Measurements from ENCODE around the gene DNAJC5.
"Not testable (repeated sequence)": the region's sequence is repeated elsewhere in the genome, so short reads cannot be mapped to it uniquely, and the experiment has no call there.

The DNAJC5 gene

DNA sequence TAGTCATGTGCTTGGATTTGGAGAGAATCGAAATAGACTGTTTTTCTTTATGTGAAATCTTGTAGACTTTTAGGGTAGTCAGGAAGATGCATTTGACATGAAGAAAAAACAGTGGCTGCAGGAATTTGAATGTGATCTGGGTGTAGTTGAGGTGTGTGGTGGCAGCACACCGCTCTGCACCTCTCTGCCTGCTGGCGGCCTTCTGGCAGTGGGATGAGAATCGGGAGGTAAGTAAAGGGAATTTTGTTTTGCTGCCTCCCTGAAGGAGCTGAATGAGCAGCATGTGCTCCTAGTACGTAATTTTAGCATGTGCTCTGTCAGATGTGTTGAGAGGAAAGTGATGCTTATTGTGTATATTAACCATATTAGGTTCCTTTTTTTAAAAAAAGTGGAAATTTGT is 26.7 kb upstream of the DNAJC5 start:
- Histone ChIP-seq H2AFZ (ENCODE audit: low read length) (no peak overlapping the region), H3K27me3 (ENCODE audit: insufficient read depth, low read length) (no peaks in the 10 kb centered on the region), H3F3A (ENCODE audit: insufficient read depth, low read length) (no peaks in the 10 kb centered on the region), H3K4me2 (ENCODE audit: low read length) (no peak overlapping the region), H3K9me3 (ENCODE audit: low read length) (no peaks in the 10 kb centered on the region), H3K4me3 (ENCODE audit: low read depth, low read length, poor library complexity, severe bottlenecking) (no peak overlapping the region), H3K9me2 (ENCODE audit: low read depth, low read length) (no peaks in the 10 kb centered on the region), H3K79me2 (ENCODE audit: insufficient read depth, low read length) (peaks cover 10% of the 10 kb centered on the region), H3K9ac (ENCODE audit: low read length) (no peak overlapping the region), H3K36me3 (ENCODE audit: insufficient read depth, low read length) (peaks cover 36% of the 10 kb centered on the region), H3K4me1 (ENCODE audit: insufficient read depth, low read length, severe bottlenecking) (peaks cover 21% of the 10 kb centered on the region), H4K20me1 (ENCODE audit: insufficient read depth, low read length) (no peaks in the 10 kb centered on the region), H3K27ac (ENCODE audit: low read depth, low read length, poor library complexity, severe bottlenecking) (no peak overlapping the region)
- TF ChIP-seq, protein P1, sequence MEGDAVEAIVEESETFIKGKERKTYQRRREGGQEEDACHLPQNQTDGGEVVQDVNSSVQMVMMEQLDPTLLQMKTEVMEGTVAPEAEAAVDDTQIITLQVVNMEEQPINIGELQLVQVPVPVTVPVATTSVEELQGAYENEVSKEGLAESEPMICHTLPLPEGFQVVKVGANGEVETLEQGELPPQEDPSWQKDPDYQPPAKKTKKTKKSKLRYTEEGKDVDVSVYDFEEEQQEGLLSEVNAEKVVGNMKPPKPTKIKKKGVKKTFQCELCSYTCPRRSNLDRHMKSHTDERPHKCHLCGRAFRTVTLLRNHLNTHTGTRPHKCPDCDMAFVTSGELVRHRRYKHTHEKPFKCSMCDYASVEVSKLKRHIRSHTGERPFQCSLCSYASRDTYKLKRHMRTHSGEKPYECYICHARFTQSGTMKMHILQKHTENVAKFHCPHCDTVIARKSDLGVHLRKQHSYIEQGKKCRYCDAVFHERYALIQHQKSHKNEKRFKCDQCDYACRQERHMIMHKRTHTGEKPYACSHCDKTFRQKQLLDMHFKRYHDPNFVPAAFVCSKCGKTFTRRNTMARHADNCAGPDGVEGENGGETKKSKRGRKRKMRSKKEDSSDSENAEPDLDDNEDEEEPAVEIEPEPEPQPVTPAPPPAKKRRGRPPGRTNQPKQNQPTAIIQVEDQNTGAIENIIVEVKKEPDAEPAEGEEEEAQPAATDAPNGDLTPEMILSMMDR (IDR thresholded peaks at IDR 0.05; ENCODE audit: low read length): no peak
- TF ChIP-seq EZH2 (IDR thresholded peaks at IDR 0.05; ENCODE audit: borderline replicate concordance, low read length): no peak

DNA sequence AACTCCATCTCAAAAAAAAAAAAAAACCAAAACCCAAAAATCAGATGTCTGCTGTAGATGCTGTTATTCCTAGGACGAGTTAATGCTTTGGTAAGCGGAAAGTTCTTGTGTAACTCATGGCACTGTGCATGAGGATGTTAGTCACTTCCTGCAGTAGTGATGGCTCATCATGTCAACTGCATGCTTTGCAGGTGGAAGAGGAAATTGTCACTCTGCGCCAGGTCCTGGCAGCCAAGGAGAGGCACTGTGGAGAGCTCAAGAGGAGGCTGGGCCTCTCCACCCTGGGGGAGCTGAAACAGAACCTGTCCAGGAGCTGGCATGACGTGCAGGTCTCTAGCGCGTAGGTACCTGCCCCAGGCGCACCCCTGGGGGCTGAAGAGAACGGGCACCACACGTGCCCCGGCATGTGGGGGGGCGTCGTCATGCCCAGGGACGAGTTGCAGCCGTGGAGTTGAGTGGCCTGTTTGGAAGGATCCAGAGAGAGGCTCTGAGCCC is 21.4 kb upstream of the DNAJC5 start:
- Histone ChIP-seq H4K20me1 (ENCODE audit: insufficient read depth, low read length) (no peaks in the 10 kb centered on the region), H3K4me3 (ENCODE audit: low read depth, low read length, poor library complexity, severe bottlenecking) (no peak overlapping the region), H3K9me2 (ENCODE audit: low read depth, low read length) (no peaks in the 10 kb centered on the region), H3K36me3 (ENCODE audit: insufficient read depth, low read length) (peaks cover 80% of the 10 kb centered on the region), H2AFZ (ENCODE audit: low read length) (no peak overlapping the region), H3K79me2 (ENCODE audit: insufficient read depth, low read length) (no peaks in the 10 kb centered on the region), H3K27me3 (ENCODE audit: insufficient read depth, low read length) (no peaks in the 10 kb centered on the region), H3F3A (ENCODE audit: insufficient read depth, low read length) (no peaks in the 10 kb centered on the region), H3K4me1 (ENCODE audit: insufficient read depth, low read length, severe bottlenecking) (no peaks in the 10 kb centered on the region), H3K27ac (ENCODE audit: low read depth, low read length, poor library complexity, severe bottlenecking) (no peak overlapping the region), H3K9ac (ENCODE audit: low read length) (no peak overlapping the region), H3K4me2 (ENCODE audit: low read length) (no peak overlapping the region), H3K9me3 (ENCODE audit: low read length) (no peaks in the 10 kb centered on the region)
- TF ChIP-seq, protein P1 (IDR thresholded peaks at IDR 0.05; ENCODE audit: low read length): no peak
- TF ChIP-seq EZH2 (IDR thresholded peaks at IDR 0.05; ENCODE audit: borderline replicate concordance, low read length): no peak

DNA sequence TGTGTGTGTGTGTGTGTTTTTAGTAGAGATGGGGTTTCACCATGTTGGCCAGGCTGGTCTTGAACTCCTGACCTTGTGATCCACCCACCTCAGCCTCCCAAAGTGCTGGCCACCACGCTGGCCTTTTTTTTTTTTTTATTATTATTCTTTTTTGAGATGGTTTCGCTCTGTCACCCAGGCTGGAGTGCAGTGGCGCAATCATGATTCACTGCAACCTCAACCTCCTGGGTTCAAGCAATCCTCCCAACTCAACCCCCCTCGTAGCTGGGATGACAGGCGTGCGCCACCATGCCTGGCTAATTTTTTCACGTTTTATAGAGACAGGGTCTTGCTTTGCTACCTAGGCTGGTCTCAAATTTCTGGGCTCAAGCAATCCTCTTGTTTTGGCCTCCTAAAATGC is 20.7 kb upstream of the DNAJC5 start:
- H3K9me3 ChIP-seq (ENCODE audit: low read length); H3K4me3 ChIP-seq (ENCODE audit: low read depth, low read length, poor library complexity, severe bottlenecking); H3K27me3 ChIP-seq (ENCODE audit: insufficient read depth, low read length); H3K79me2 ChIP-seq (ENCODE audit: insufficient read depth, low read length); H3K9ac ChIP-seq (ENCODE audit: low read length); H4K20me1 ChIP-seq (ENCODE audit: insufficient read depth, low read length); H3K4me1 ChIP-seq (ENCODE audit: insufficient read depth, low read length, severe bottlenecking); H2AFZ ChIP-seq (ENCODE audit: low read length); H3K27ac ChIP-seq (ENCODE audit: low read depth, low read length, poor library complexity, severe bottlenecking); H3K4me2 ChIP-seq (ENCODE audit: low read length); H3F3A ChIP-seq (ENCODE audit: insufficient read depth, low read length); H3K9me2 ChIP-seq (ENCODE audit: low read depth, low read length): not testable (repeated sequence)
- peaks cover 82% of the 10 kb centered on the region for H3K36me3 ChIP-seq (ENCODE audit: insufficient read depth, low read length)

DNA sequence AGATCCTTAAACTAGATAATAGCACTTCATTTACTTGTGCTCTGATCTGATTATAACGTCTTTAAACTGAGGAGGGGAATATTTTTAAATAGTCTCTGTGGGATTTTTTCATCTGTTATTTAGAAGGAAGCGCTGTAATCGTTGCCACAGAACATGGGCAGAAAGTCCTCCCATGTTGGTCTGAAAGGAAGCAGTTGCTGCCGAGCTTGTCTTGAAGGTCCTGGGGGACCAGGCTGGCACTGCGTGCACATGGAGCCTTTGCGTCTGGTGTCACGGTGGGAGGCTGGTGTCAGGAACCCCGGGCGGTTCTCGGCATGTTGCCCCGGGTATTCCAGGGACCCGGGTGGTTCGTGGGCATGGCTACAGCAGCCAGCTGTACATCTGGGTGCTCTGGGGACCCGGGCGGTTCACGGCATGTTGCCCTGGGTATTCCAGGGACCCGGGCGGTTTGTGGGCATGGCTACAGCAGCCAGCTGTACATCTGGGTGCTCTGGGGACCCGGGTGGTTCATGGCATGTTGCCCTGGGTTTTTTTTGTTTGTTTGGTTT is 18.4 kb upstream of the DNAJC5 start:
- H2AFZ ChIP-seq (ENCODE audit: low read length): no peak overlapping the region
- no peaks in the 10 kb centered on the region for H3F3A ChIP-seq (ENCODE audit: insufficient read depth, low read length)
- H3K4me1 ChIP-seq (ENCODE audit: insufficient read depth, low read length, severe bottlenecking): no peaks in the 10 kb centered on the region
- no peaks in the 10 kb centered on the region for H4K20me1 ChIP-seq (ENCODE audit: insufficient read depth, low read length)
- no peaks in the 10 kb centered on the region for H3K79me2 ChIP-seq (ENCODE audit: insufficient read depth, low read length)
- no peak overlapping the region for H3K9ac ChIP-seq (ENCODE audit: low read length)
- no peaks in the 10 kb centered on the region for H3K9me2 ChIP-seq (ENCODE audit: low read depth, low read length)
- no peak for TF ChIP-seq EZH2 (IDR thresholded peaks at IDR 0.05; ENCODE audit: borderline replicate concordance, low read length)
- TF ChIP-seq, protein P1 (IDR thresholded peaks at IDR 0.05; ENCODE audit: low read length): no peak
- H3K27ac ChIP-seq (ENCODE audit: low read depth, low read length, poor library complexity, severe bottlenecking): no peak overlapping the region
- peaks cover 72% of the 10 kb centered on the region for H3K36me3 ChIP-seq (ENCODE audit: insufficient read depth, low read length)
- H3K27me3 ChIP-seq (ENCODE audit: insufficient read depth, low read length): no peaks in the 10 kb centered on the region
- H3K4me2 ChIP-seq (ENCODE audit: low read length): no peak overlapping the region
- H3K4me3 ChIP-seq (ENCODE audit: low read depth, low read length, poor library complexity, severe bottlenecking): no peak overlapping the region
- H3K9me3 ChIP-seq (ENCODE audit: low read length): no peaks in the 10 kb centered on the region
